Tibial nerve (tissue), 4 donors: Measurements from ENCODE around the gene PRKAG2. TPM values are rescaled to one million over a fixed set of nuclear protein-coding genes. Genes with fewer than 3 reads are reported as not detected.

Experiments
- DNase-seq, 2 donors: peaks; one replicate each; pipeline ENCODE4 v3.0.0-alpha.2; 2019; ENCODE audit warnings: low spot score in 2 of 2
- H3K27ac ChIP-seq, 4 donors: fragments of 200-600 bp; sonication (generic) in 3 of 4; one replicate each; pipeline ENCODE4 v1.5.1; 2017 to 2019; ENCODE audit warnings: mild to moderate bottlenecking in 1 of 4
- H3K27me3 ChIP-seq, 2 donors: fragments of 200-600 bp; sonication (generic) in 1 of 2; one replicate each; pipeline versions ENCODE4 v1.5.1 to v1.6.0; 2017 to 2019
- H3K36me3 ChIP-seq, 3 donors: fragments of 200-600 bp; sonication (generic); one replicate each; pipeline ENCODE4 v1.5.1; 2018 to 2019
- H3K4me1 ChIP-seq, 4 donors: fragments of 200-600 bp; sonication (generic) in 3 of 4; one replicate each; pipeline ENCODE4 v1.5.1; 2017 to 2019
- H3K4me3 ChIP-seq, 4 donors: fragments of 200-600 bp; sonication (generic) in 3 of 4; one replicate each; pipeline ENCODE4 v1.5.1; 2017 to 2019; ENCODE audit warnings: mild to moderate bottlenecking in 1 of 4, moderate library complexity in 1 of 4
- H3K9me3 ChIP-seq, 4 donors: fragments of 200-600 bp; sonication (generic) in 3 of 4; one replicate each; pipeline ENCODE4 v1.5.1; 2017 to 2019
- CTCF ChIP-seq, 5 experiments: fragments of 200-600 bp in 3 of 5; fragments of 450-650 bp in 2 of 5; sonication (generic) in 3 of 5; IDR thresholded peaks; one replicate each; pipeline ENCODE4 v1.5.1; 2016 to 2019; ENCODE audit warnings: antibody characterized with exemption in 5 of 5, mild to moderate bottlenecking in 3 of 5, moderate library complexity in 2 of 5
- EP300 ChIP-seq, 2 donors: sonication (generic); formaldehyde crosslinking; IDR thresholded peaks; one replicate each; pipeline ENCODE4 v1.6.1; 2017; ENCODE audit warnings: antibody characterized with exemption in 2 of 2, mild to moderate bottlenecking in 1 of 2
- POLR2A ChIP-seq, 2 donors: fragments of 450-650 bp; IDR thresholded peaks; one replicate each; pipeline ENCODE4 v1.6.1; 2017; ENCODE audit warnings: antibody characterized with exemption in 2 of 2, mild to moderate bottlenecking in 2 of 2, moderate library complexity in 2 of 2
- whole genome bisulfite sequencing, 2 donors: methylation state at CpG; one replicate each; pipeline ENCODE4 v1.1.5; 2018; 5-methylcytosine and 5-hydroxymethylcytosine counted together
- total RNA-seq, 4 donors: library from RNA; depleted of rRNA; stranded (reverse); fragments of >200 nt; gene quantifications; one replicate each; pipeline ENCODE4 v1.1.0, GENCODE V29; 2016

PRKAG2 gene
- total RNA-seq, result 10 to 100 TPM; 24.5 to 82.6 (median 38.3) TPM

- 0 to 1% methylated on average over 45 to 57 of the region's 95 CpGs for WGBS, 2 donors
- DNase-seq, result peak; percentile 61 to 65
- no peaks in the 10 kb centered on the region for H3K9me3 ChIP-seq
Measured at GRCh38 chr7:151876899-151877777, at the start of gene PRKAG2. TSS of gene PRKAG2 (minus strand) at chr7:151877115. CDS start at chr7:151876620, 495 bp downstream.

GRCh38 chr7:151926336-151926712 is 49.4 kb upstream of the PRKAG2 start:
- WGBS, 2 donors, result 84 to 95% methylated on average over 5 of the region's 5 CpGs

More at GRCh38 chr7:151876899-151877777, at the start of gene PRKAG2:
- peak within 1 kb of the TSS; percentile 88 to 98 (median 96) for H3K27ac ChIP-seq
- peaks cover 0 to 27% (median 13%) of the 10 kb centered on the region in 4 donors for H3K4me1 ChIP-seq
- H3K4me3 ChIP-seq, result peak within 1 kb of the TSS; percentile 74 to 94 (median 82)
- H3K36me3 ChIP-seq, result no peaks in the 10 kb centered on the region
- H3K27me3 ChIP-seq, result no peaks in the 10 kb centered on the region
- TF ChIP-seq CTCF (IDR thresholded peaks at IDR 0.05) (peak in 3 of 5 experiments; percentile 14 to 56 (median 26)), POLR2A (IDR thresholded peaks at IDR 0.05) (peak in 1 of 2 donors; percentile 47), EP300 (IDR thresholded peaks at IDR 0.05) (no peak)

GRCh38 chr7:151925446-151926335 is 48.8 kb upstream of the PRKAG2 start:
- Histone ChIP-seq H3K27me3 (peaks cover 0 to 8% of the 10 kb centered on the region in 2 donors), H3K9me3 (no peaks in the 10 kb centered on the region), H3K4me1 (peaks cover 0 to 9% (median 0%) of the 10 kb centered on the region in 4 donors), H3K27ac (peak overlapping the region in 3 of 4 donors; percentile 31 to 67 (median 64)), H3K4me3 (no peak overlapping the region), H3K36me3 (no peaks in the 10 kb centered on the region)
- peak in 1 of 2 donors; percentile 55 for DNase-seq
- 71 to 74% methylated on average over 22 of the region's 22 CpGs for WGBS, 2 donors
- peak in 1 of 2 donors; percentile 16 for TF ChIP-seq EP300 (IDR thresholded peaks at IDR 0.05)
- no peak for TF ChIP-seq CTCF (IDR thresholded peaks at IDR 0.05)

More at GRCh38 chr7:151926336-151926712, 49.4 kb upstream of the PRKAG2 start:
- Histone ChIP-seq H3K36me3 (no peaks in the 10 kb centered on the region), H3K9me3 (no peaks in the 10 kb centered on the region), H3K4me1 (peaks cover 0 to 9% (median 0%) of the 10 kb centered on the region in 4 donors), H3K27ac (peak overlapping the region in 3 of 4 donors; percentile 19 to 48 (median 28)), H3K27me3 (peaks cover 0 to 8% of the 10 kb centered on the region in 2 donors), H3K4me3 (no peak overlapping the region)
- no peak for DNase-seq
- TF ChIP-seq CTCF (IDR thresholded peaks at IDR 0.05), result no peak
- TF ChIP-seq EP300 (IDR thresholded peaks at IDR 0.05), result no peak
- TF ChIP-seq POLR2A (IDR thresholded peaks at IDR 0.05), result no peak

GRCh38 chr7:151924508-151924907 is 47.6 kb upstream of the PRKAG2 start:
- peak overlapping the region in 3 of 4 donors; percentile 44 to 77 (median 67) for H3K27ac ChIP-seq
- no peak for TF ChIP-seq CTCF (IDR thresholded peaks at IDR 0.05)
- TF ChIP-seq EP300 (IDR thresholded peaks at IDR 0.05), result no peak
- no peak for TF ChIP-seq POLR2A (IDR thresholded peaks at IDR 0.05)
- WGBS, 2 donors, result 83 to 85% methylated on average over 8 of the region's 8 CpGs
- no peaks in the 10 kb centered on the region for H3K9me3 ChIP-seq
- DNase-seq, result no peak
- H3K4me3 ChIP-seq, result no peak overlapping the region
- peaks cover 0 to 8% of the 10 kb centered on the region in 2 donors for H3K27me3 ChIP-seq
- no peaks in the 10 kb centered on the region for H3K36me3 ChIP-seq
- peaks cover 0 to 9% (median 0%) of the 10 kb centered on the region in 4 donors for H3K4me1 ChIP-seq
